Skeletal muscle tissue (tissue), 4 donors: Measurements from ENCODE around the gene ANAPC1. TPM values are rescaled to one million over a fixed set of nuclear protein-coding genes. Genes with fewer than 3 reads are reported as not detected.
"Not testable (repeated sequence)": the region's sequence is repeated elsewhere in the genome, so short reads cannot be mapped to it uniquely, and the experiment has no call there.

Source experiments
- H3K27ac ChIP-seq: one replicate; pipeline ENCODE4 v1.7.0; 2013; ENCODE audit warnings: mild to moderate bottlenecking, low read depth, low read length, inconsistent platforms
- H3K27me3 ChIP-seq, 3 donors: one replicate each; pipeline ENCODE4 v1.7.0; 2013; ENCODE audit warnings: low read length in 3 of 3; ENCODE audit not compliant: control insufficient read depth in 3 of 3, insufficient read depth in 3 of 3
- H3K36me3 ChIP-seq, 3 donors: one replicate each; pipeline ENCODE4 v1.7.0; 2013; ENCODE audit warnings: low read length in 3 of 3; ENCODE audit not compliant: control insufficient read depth in 3 of 3, insufficient read depth in 3 of 3
- H3K4me1 ChIP-seq, 3 donors: one replicate each; pipeline ENCODE4 v1.7.0; 2013; ENCODE audit warnings: low read length in 3 of 3, mild to moderate bottlenecking in 3 of 3; ENCODE audit not compliant: control insufficient read depth in 3 of 3, insufficient read depth in 3 of 3
- H3K4me3 ChIP-seq, 3 donors: one replicate each; pipeline ENCODE4 v1.7.0; 2013; ENCODE audit warnings: low read length in 3 of 3
- H3K9ac ChIP-seq, 3 donors: one replicate each; pipeline ENCODE4 v1.7.0; 2013; ENCODE audit warnings: low read length in 3 of 3, mild to moderate bottlenecking in 3 of 3, moderate library complexity in 2 of 3, low read depth in 1 of 3
- H3K9me3 ChIP-seq, 3 donors: one replicate each; pipeline ENCODE4 v1.7.0; 2013; ENCODE audit warnings: low read length in 3 of 3; ENCODE audit not compliant: control insufficient read depth in 3 of 3
- total RNA-seq: library from RNA; depleted of rRNA; stranded (reverse); fragments of >200 nt; gene quantifications from one replicate; pipeline ENCODE4 v1.2.3, GENCODE V29; 2014
- donor health status: Osteomylitis.

The ANAPC1 gene
- total RNA-seq, 1 donor from 2014 or later: 38.6 TPM

- H3K4me1 ChIP-seq, H3K27ac ChIP-seq, H3K9me3 ChIP-seq, H3K27me3 ChIP-seq, H3K36me3 ChIP-seq, H3K9ac ChIP-seq, H3K4me3 ChIP-seq: not testable (repeated sequence)
Measured at GRCh38 chr2:111905475-111905869, 21.5 kb upstream of the ANAPC1 start.

GRCh38 chr2:111904726-111905474 lies 20.9 kb upstream of the ANAPC1 start:
- no peak overlapping the region for H3K27ac ChIP-seq
- H3K4me3 ChIP-seq: no peak overlapping the region
- H3K9ac ChIP-seq: no peak overlapping the region
- H3K36me3 ChIP-seq: no peaks in the 10 kb centered on the region
- H3K27me3 ChIP-seq: peaks cover 0 to under 1% (median 0%) of the 10 kb centered on the region in 3 donors
- H3K9me3 ChIP-seq: no peaks in the 10 kb centered on the region
- H3K4me1 ChIP-seq: peaks cover 0 to 6% (median 2%) of the 10 kb centered on the region in 3 donors

- H3K27ac ChIP-seq: no peak overlapping the region
- H3K36me3 ChIP-seq: no peaks in the 10 kb centered on the region
- H3K27me3 ChIP-seq: peaks cover 0 to 9% (median 2%) of the 10 kb centered on the region in 3 donors
- H3K9ac ChIP-seq: no peak overlapping the region
- peaks cover 0 to 6% (median 5%) of the 10 kb centered on the region in 3 donors for H3K4me1 ChIP-seq
- H3K9me3 ChIP-seq: no peaks in the 10 kb centered on the region
- no peak overlapping the region for H3K4me3 ChIP-seq
Measured at GRCh38 chr2:111903930-111904439, 20.0 kb upstream of the ANAPC1 start.

GRCh38 chr2:111903516-111903915 lies 19.5 kb upstream of the ANAPC1 start:
- Histone ChIP-seq H3K36me3 (no peaks in the 10 kb centered on the region), H3K9me3 (no peaks in the 10 kb centered on the region), H3K9ac (peak overlapping the region in 1 of 3 donors; percentile 8), H3K4me1 (peaks cover 5 to 10% (median 5%) of the 10 kb centered on the region in 3 donors), H3K4me3 (no peak overlapping the region), H3K27me3 (peaks cover 0 to 13% (median 3%) of the 10 kb centered on the region in 3 donors), H3K27ac (no peak overlapping the region)

GRCh38 chr2:111900859-111901258 lies 16.9 kb upstream of the ANAPC1 start:
- H3K27me3 ChIP-seq: peaks cover 0 to 23% (median 11%) of the 10 kb centered on the region in 3 donors
- peaks cover 11 to 19% (median 12%) of the 10 kb centered on the region in 3 donors for H3K4me1 ChIP-seq
- no peak overlapping the region for H3K27ac ChIP-seq
- H3K9me3 ChIP-seq: no peaks in the 10 kb centered on the region
- H3K4me3 ChIP-seq: no peak overlapping the region
- no peaks in the 10 kb centered on the region for H3K36me3 ChIP-seq
- H3K9ac ChIP-seq: no peak overlapping the region

GRCh38 chr2:111898703-111899514 lies 14.9 kb upstream of the ANAPC1 start:
- no peaks in the 10 kb centered on the region for H3K9me3 ChIP-seq
- H3K27ac ChIP-seq: peak overlapping the region; percentile 70
- peaks cover 0 to 23% (median 13%) of the 10 kb centered on the region in 3 donors for H3K27me3 ChIP-seq
- no peaks in the 10 kb centered on the region for H3K36me3 ChIP-seq
- peak overlapping the region; percentile 43 to 71 (median 70) for H3K9ac ChIP-seq
- peaks cover 10 to 18% (median 12%) of the 10 kb centered on the region in 3 donors for H3K4me1 ChIP-seq
- peak overlapping the region; percentile 69 to 74 (median 70) for H3K4me3 ChIP-seq

GRCh38 chr2:111897924-111898702 lies 14.1 kb upstream of the ANAPC1 start, which contains the start of gene MERTK:
Gene MERTK, plus strand, starts transcription at chr2:111898607. Its CDS starts 129 bp downstream, at chr2:111898736.
- H3K27me3 ChIP-seq: peaks cover 0 to 23% (median 13%) of the 10 kb centered on the region in 3 donors
- peak within 1 kb of the TSS; percentile 63 to 79 (median 70) for H3K9ac ChIP-seq
- peak within 1 kb of the TSS; percentile 72 for H3K27ac ChIP-seq
- H3K4me1 ChIP-seq: peaks cover 10 to 18% (median 12%) of the 10 kb centered on the region in 3 donors
- no peaks in the 10 kb centered on the region for H3K36me3 ChIP-seq
- no peaks in the 10 kb centered on the region for H3K9me3 ChIP-seq
- H3K4me3 ChIP-seq: peak within 1 kb of the TSS; percentile 70 to 75 (median 72)

GRCh38 chr2:111897630-111897923 lies 13.6 kb upstream of the ANAPC1 start:
- H3K4me3 ChIP-seq: peak overlapping the region; percentile 70 to 75 (median 72)
- H3K9me3 ChIP-seq: no peaks in the 10 kb centered on the region
- peaks cover 10 to 18% (median 12%) of the 10 kb centered on the region in 3 donors for H3K4me1 ChIP-seq
- no peaks in the 10 kb centered on the region for H3K36me3 ChIP-seq
- H3K27me3 ChIP-seq: peaks cover 0 to 23% (median 13%) of the 10 kb centered on the region in 3 donors
- peak overlapping the region; percentile 72 for H3K27ac ChIP-seq
- H3K9ac ChIP-seq: peak overlapping the region; percentile 63 to 79 (median 63)

- Histone ChIP-seq H3K9me3 (no peaks in the 10 kb centered on the region), H3K4me3 (no peak overlapping the region), H3K4me1 (peaks cover 10 to 18% (median 12%) of the 10 kb centered on the region in 3 donors), H3K36me3 (no peaks in the 10 kb centered on the region), H3K27ac (no peak overlapping the region), H3K27me3 (peaks cover 0 to 23% (median 13%) of the 10 kb centered on the region in 3 donors), H3K9ac (no peak overlapping the region)
Measured at GRCh38 chr2:111896576-111896975, 12.6 kb upstream of the ANAPC1 start.
